ENCODE measurements around the gene TMEM26.

Gene TMEM26

DNA sequence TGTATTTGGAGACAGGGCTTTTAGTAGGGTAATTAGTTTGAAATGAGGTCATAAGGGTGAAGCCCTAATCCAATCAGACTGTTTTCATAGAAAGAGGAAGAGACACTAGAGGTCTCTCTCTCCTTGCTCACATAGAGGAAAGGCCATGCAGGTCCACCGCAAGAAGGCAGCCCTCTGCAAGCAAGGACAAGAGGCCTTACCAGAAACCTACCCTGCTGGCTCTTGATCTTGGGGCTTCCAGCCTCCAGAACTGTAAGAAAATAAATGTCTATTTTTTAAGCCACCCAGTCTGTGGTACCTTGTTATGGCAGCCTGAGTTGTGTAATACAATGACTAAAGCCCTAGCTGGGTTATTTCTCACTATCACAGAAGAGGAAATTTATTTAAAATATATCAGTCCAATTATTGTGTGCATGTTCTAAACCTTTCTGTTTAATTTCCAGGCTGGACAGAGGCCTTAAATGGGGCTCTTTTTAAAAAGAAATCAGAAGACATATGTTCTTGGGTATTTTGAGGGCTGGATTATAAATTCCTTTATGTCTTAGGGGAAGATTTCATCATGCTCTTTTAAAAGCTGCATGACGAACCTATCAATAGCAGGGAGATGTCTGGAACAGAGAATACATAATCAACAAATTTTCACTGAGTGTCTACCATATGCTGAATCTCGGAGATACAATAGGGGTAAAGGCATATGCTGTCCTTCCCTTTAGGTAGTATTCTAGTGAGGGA is 12.9 kb upstream of the TMEM26 start:
- Histone ChIP-seq H3F3A (ENCODE audit: low read depth) (no peaks in the 10 kb centered on the region), H3K79me2 (ENCODE audit: insufficient read depth, low read length) (no peaks in the 10 kb centered on the region), H3K9ac (ENCODE audit: low read depth, low read length, poor library complexity, severe bottlenecking) (no peak overlapping the region), H3K27me3 (ENCODE audit: insufficient read depth, low read length, poor library complexity, severe bottlenecking) (no peaks in the 10 kb centered on the region), H2AFZ (ENCODE audit: low read length) (no peak overlapping the region), H3K4me2 (ENCODE audit: low read depth, low read length, poor library complexity, severe bottlenecking) (no peak overlapping the region), H3K9me2 (replicated peaks; ENCODE audit: low read depth, low read length) (no peaks in the 10 kb centered on the region), H3K4me3 (ENCODE audit: low read length, poor library complexity, severe bottlenecking) (no peak overlapping the region), H4K20me1 (ENCODE audit: insufficient read depth, low read length, poor library complexity, severe bottlenecking) (no peaks in the 10 kb centered on the region), H3K9me3 (ENCODE audit: insufficient read depth, low read depth, low read length) (no peaks in the 10 kb centered on the region), H3K36me3 (ENCODE audit: insufficient read depth, low read length) (no peaks in the 10 kb centered on the region), H3K4me1 (ENCODE audit: insufficient read depth, low read length, poor library complexity, severe bottlenecking) (no peaks in the 10 kb centered on the region)
- TF ChIP-seq EZH2phosphoT487 (IDR thresholded peaks at IDR 0.05; ENCODE audit: borderline replicate concordance), result no peak
- TF ChIP-seq, protein P1, sequence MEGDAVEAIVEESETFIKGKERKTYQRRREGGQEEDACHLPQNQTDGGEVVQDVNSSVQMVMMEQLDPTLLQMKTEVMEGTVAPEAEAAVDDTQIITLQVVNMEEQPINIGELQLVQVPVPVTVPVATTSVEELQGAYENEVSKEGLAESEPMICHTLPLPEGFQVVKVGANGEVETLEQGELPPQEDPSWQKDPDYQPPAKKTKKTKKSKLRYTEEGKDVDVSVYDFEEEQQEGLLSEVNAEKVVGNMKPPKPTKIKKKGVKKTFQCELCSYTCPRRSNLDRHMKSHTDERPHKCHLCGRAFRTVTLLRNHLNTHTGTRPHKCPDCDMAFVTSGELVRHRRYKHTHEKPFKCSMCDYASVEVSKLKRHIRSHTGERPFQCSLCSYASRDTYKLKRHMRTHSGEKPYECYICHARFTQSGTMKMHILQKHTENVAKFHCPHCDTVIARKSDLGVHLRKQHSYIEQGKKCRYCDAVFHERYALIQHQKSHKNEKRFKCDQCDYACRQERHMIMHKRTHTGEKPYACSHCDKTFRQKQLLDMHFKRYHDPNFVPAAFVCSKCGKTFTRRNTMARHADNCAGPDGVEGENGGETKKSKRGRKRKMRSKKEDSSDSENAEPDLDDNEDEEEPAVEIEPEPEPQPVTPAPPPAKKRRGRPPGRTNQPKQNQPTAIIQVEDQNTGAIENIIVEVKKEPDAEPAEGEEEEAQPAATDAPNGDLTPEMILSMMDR (conservative IDR thresholded peaks at IDR 0.05; ENCODE audit: low read length), result peak; percentile 36; the same call in 1 of the 2 replicates

DNA sequence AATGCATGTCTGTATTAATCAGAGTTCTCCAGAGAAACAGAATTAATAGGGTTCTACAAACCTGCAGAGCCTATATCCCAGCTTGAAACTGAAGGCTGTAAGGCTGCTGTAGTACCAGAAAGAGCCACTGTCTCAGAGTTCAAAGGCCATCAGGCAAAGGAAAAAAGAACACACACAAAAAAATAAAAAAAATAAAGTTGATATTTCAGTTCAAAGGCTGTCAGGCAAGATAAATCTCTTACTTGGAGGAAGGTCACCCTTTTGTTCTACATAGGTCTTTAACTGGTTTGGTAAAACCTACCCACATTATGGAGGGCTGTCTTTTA is 12.0 kb upstream of the TMEM26 start:
- Histone ChIP-seq H3K79me2 (ENCODE audit: insufficient read depth, low read length) (no peaks in the 10 kb centered on the region), H3F3A (ENCODE audit: low read depth) (no peaks in the 10 kb centered on the region), H3K9ac (ENCODE audit: low read depth, low read length, poor library complexity, severe bottlenecking) (no peak overlapping the region), H3K4me2 (ENCODE audit: low read depth, low read length, poor library complexity, severe bottlenecking) (no peak overlapping the region), H3K9me3 (ENCODE audit: insufficient read depth, low read depth, low read length) (no peaks in the 10 kb centered on the region), H3K4me3 (ENCODE audit: low read length, poor library complexity, severe bottlenecking) (no peak overlapping the region), H3K4me1 (ENCODE audit: insufficient read depth, low read length, poor library complexity, severe bottlenecking) (no peaks in the 10 kb centered on the region), H2AFZ (ENCODE audit: low read length) (no peak overlapping the region), H4K20me1 (ENCODE audit: insufficient read depth, low read length, poor library complexity, severe bottlenecking) (no peaks in the 10 kb centered on the region), H3K36me3 (ENCODE audit: insufficient read depth, low read length) (no peaks in the 10 kb centered on the region), H3K27me3 (ENCODE audit: insufficient read depth, low read length, poor library complexity, severe bottlenecking) (no peaks in the 10 kb centered on the region), H3K9me2 (replicated peaks; ENCODE audit: low read depth, low read length) (no peaks in the 10 kb centered on the region)
- no peak for TF ChIP-seq EZH2phosphoT487 (IDR thresholded peaks at IDR 0.05; ENCODE audit: borderline replicate concordance)
- TF ChIP-seq, protein P1 (conservative IDR thresholded peaks at IDR 0.05; ENCODE audit: low read length), result no peak

DNA sequence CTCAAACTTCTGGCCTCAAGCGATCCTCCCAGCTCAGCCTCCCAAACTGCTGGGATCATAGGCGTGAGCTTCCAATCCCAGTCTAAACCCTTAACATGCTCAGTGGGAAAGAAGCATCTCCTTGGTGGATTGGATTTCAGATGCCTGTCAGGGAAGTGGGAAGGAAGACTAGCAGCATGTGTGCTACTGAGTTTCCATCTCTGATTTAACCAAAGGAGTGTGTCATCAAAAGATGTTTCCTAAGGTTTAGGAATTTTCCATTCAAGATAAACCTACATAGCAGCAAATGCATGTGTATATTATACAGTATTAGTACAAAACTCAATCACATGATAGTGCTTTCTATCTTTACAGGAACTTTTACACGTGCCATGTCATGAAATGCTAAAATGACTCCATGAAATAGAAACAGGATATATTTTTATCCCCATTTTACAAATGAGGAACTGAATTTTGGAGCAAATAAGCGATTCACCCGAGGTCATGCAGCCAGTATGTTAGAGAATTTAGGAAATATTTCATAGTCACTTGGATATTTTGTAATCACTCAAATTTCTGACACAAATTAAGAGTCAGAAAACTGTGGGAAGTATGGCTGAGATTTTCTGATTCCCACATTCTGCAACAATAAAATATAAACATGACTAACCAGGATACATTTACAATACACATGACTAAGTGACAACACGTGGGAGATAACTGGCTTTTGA is 11.4 kb upstream of the TMEM26 start:
- no peak overlapping the region for H2AFZ ChIP-seq (ENCODE audit: low read length)
- H3K4me1 ChIP-seq (ENCODE audit: insufficient read depth, low read length, poor library complexity, severe bottlenecking), result no peaks in the 10 kb centered on the region
- H3K27me3 ChIP-seq (ENCODE audit: insufficient read depth, low read length, poor library complexity, severe bottlenecking), result no peaks in the 10 kb centered on the region
- H3F3A ChIP-seq (ENCODE audit: low read depth), result no peaks in the 10 kb centered on the region
- H3K9ac ChIP-seq (ENCODE audit: low read depth, low read length, poor library complexity, severe bottlenecking), result no peak overlapping the region
- H3K36me3 ChIP-seq (ENCODE audit: insufficient read depth, low read length), result no peaks in the 10 kb centered on the region
- no peaks in the 10 kb centered on the region for H3K9me2 ChIP-seq (replicated peaks; ENCODE audit: low read depth, low read length)
- H3K4me2 ChIP-seq (ENCODE audit: low read depth, low read length, poor library complexity, severe bottlenecking), result no peak overlapping the region
- TF ChIP-seq EZH2phosphoT487 (IDR thresholded peaks at IDR 0.05; ENCODE audit: borderline replicate concordance), result no peak
- TF ChIP-seq, protein P1 (conservative IDR thresholded peaks at IDR 0.05; ENCODE audit: low read length), result no peak
- H3K79me2 ChIP-seq (ENCODE audit: insufficient read depth, low read length), result no peaks in the 10 kb centered on the region
- no peaks in the 10 kb centered on the region for H4K20me1 ChIP-seq (ENCODE audit: insufficient read depth, low read length, poor library complexity, severe bottlenecking)
- no peaks in the 10 kb centered on the region for H3K9me3 ChIP-seq (ENCODE audit: insufficient read depth, low read depth, low read length)
- no peak overlapping the region for H3K4me3 ChIP-seq (ENCODE audit: low read length, poor library complexity, severe bottlenecking)
